Renal cortex interstitium (tissue), 15 donors: ENCODE measurements around the gene NR0B2. TPM values are rescaled to one million over a fixed set of nuclear protein-coding genes. Genes with fewer than 3 reads are reported as not detected.
"Not testable (repeated sequence)": the region's sequence is repeated elsewhere in the genome, so short reads cannot be mapped to it uniquely, and the experiment has no call there.

ENCODE experiments used
- DNase-seq, 11 donors: peaks; one replicate each; pipeline ENCODE4 v3.0.0-alpha.2; 2013; ENCODE audit warnings: low read depth in 9 of 11, low spot score in 4 of 11; ENCODE audit errors: extremely low read depth in 1 of 11
- long read RNA-seq, 16 experiments: transcript quantifications; one replicate each; lab custom pipeline, GENCODE V29; 2026
- polyA plus RNA-seq, 3 donors: library from polyadenylated mRNA; unstranded; fragments of 120-200 nt; gene quantifications; one replicate each; pipeline ENCODE4 v1.2.1, GENCODE V29; 2013; ENCODE audit not compliant: insufficient read length in 3 of 3

NR0B2 gene, protein sequence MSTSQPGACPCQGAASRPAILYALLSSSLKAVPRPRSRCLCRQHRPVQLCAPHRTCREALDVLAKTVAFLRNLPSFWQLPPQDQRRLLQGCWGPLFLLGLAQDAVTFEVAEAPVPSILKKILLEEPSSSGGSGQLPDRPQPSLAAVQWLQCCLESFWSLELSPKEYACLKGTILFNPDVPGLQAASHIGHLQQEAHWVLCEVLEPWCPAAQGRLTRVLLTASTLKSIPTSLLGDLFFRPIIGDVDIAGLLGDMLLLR
- polyA plus RNA-seq = 1 to 10 TPM in 2 of 3 donors, under 1 TPM in 1; 0.72 to 1.3 (median 1.2) TPM
- long read RNA-seq, donor 1 = 0 reads
- long read RNA-seq, donor 2, transcript NR0B2-201 (2 exons, 1,156 nt) = major isoform, 5 of 132 reads
- long read RNA-seq, donor 2, partial matches to known transcripts = 75 of 132 reads
- long read RNA-seq, donor 2, other reads (novel, unspliced or antisense) = 52 of 132 reads
- long read RNA-seq, donor 3 = 0 reads
- long read RNA-seq, donor 4, partial matches to known transcripts = 0 of 1 reads
- long read RNA-seq, donor 4, other reads (novel, unspliced or antisense) = 0 of 1 reads
- long read RNA-seq, donor 5 = 0 reads
- long read RNA-seq, donor 6, partial matches to known transcripts = 0 of 1 reads
- long read RNA-seq, donor 6, other reads (novel, unspliced or antisense) = 0 of 1 reads
- long read RNA-seq, donor 7, partial matches to known transcripts = 130 of 247 reads
- long read RNA-seq, donor 7, other reads (novel, unspliced or antisense) = 117 of 247 reads
- long read RNA-seq, donor 8, partial matches to known transcripts = 187 of 306 reads
- long read RNA-seq, donor 8, other reads (novel, unspliced or antisense) = 115 of 306 reads
- long read RNA-seq, donor 9, partial matches to known transcripts = 0 of 1 reads
- long read RNA-seq, donor 9, other reads (novel, unspliced or antisense) = 0 of 1 reads
- long read RNA-seq, donor 10 = 0 reads
- long read RNA-seq, donor 11, partial matches to known transcripts = 67 of 153 reads
- long read RNA-seq, donor 11, other reads (novel, unspliced or antisense) = 86 of 153 reads
- long read RNA-seq, donor 12, partial matches to known transcripts = 95 of 147 reads
- long read RNA-seq, donor 12, other reads (novel, unspliced or antisense) = 49 of 147 reads
- long read RNA-seq, donor 13, partial matches to known transcripts = 0 of 2 reads
- long read RNA-seq, donor 13, other reads (novel, unspliced or antisense) = 0 of 2 reads
- long read RNA-seq, donor 14, partial matches to known transcripts = 13 of 13 reads
- long read RNA-seq, donor 14, other reads (novel, unspliced or antisense) = 0 of 13 reads
- long read RNA-seq, donor 15 = 0 reads
- long read RNA-seq, donor 16, partial matches to known transcripts = 0 of 2 reads
- long read RNA-seq, donor 16, other reads (novel, unspliced or antisense) = 0 of 2 reads

DNA sequence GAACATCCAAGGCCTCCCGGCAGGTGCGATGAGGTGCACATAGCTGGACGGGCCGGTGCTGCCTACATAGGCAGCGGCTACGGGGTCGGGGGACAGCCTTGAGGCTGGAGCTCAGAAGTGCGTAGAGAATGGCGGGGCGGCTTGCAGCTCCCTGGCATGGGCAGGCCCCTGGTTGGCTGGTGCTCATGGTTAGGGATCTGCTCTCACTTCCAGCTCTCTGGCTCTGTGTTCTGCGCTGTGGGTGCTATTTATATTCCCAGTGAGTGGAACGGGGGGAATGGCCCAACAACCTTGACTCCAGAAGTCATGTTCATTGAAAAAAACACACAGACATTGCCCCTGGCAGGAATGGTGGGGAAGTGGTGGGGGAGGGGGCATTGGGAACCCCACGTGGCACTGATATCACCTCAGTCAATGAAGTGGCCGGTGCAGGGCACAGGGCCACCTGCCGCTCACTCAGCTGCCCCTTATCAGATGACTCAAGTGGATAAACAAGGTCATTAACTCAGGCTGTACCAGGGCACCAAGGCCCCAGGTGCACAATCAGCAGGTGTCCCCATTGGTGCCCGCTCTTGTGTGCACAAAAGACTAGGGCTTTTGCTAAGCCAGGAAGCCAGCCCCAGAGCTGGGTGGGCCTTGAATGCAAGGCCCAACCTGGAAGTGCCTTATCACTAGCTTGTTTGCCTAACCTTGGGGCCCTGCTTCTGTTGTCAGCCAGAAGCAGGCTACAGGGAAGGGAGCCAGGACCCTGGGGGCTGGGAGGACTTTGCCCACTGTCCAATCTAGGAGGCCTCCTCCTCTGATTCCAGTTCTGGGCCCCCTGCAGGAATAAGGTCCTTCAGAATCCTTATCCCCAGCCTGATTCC lies at the start of gene NR0B2:
Gene NR0B2 (minus strand): TSS at position 222 of the 866 bp plus-strand sequence. CDS start 35 bp downstream, at position 187.
- peak in 1 of 11 donors; percentile 33 for DNase-seq

DNA sequence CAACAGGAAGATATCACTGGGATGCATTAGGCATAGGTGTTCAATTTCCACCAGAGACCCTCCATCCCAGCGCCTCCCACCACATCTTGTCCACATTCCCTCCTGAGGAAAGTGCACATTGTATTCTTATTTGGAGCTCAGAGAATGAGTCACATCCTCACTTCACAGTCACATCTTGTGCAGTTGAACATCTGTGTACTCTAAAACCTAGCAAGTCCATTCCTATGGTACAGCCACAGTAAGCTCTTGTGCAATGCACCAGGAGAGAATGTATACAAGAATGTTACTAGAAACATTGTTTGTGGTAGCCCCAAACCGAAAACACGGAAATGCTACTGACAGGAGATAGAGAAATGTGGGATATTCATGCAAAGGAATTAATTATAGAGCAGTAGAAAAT lies 48.1 kb upstream of the NR0B2 start:
- no peak for DNase-seq

DNA sequence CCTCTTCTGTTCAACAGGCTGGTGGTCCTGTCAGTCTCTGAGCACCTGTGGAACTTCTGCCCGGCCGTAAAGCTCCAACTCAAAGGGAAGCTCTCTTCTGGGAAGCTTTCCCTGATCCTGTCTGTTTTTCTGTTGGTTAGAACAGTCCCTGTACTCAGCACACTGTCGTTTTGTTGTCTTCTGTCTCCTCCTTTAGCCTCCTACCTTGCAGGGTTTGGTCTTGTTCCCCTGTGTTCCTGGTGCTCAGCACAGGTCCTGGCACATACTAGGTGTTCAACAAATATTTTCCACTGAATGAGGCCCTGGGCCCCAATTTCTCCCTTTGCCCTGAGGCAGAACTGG lies 46.8 kb upstream of the NR0B2 start:
- DNase-seq = no peak

DNA sequence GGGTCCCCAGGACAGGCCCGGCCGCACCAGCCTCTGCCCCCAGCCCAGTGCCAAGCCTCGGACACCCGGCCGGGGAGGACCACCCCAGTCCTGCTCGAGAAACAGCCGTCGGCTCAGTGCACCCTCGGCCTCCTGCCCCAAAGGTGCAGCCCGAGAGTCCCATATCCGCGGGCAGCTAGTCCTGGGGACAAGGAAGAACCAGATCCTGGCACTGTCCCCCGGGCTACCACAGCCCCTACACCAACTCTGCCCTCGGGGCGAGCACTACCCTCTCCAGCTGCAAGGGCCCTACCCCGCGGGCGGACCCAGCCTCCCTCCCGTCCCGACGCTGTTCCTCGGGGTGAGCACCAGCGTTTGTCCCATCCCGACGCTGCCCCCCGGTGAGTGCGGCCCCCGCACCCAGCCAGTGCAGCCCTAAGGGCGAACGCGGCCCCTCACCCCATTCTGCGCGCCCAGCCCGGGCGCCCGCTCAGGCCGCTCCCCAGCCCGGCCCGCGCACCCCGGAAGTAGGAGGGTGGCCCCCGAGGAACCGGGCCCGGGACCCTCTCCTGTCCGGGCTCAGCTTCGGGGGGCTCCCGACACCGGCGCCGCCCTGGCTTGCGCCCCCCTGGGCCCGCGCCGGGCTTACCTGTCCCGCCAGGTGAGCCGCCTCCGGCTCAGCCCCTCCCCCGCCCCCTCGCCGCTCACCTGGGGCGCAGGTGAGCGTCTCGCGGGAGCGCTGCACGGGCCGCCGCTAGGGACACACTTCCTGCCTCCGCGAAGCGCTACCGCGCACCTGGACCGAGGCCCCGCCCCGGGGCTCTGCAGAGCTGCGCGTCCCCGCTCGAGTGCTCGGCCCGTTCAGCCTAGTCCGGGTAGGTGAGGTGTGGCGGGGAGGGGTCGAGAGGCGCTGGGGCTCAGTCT lies 46.2 kb upstream of the NR0B2 start, which contains the start of gene KDF1:
Gene KDF1 (minus strand): TSS at position 747 of the 903 bp plus-strand sequence. CDS start 8,088 bp downstream, outside the sequence.
- DNase-seq = peak in 10 of 11 donors; percentile 28 to 63 (median 52)

DNA sequence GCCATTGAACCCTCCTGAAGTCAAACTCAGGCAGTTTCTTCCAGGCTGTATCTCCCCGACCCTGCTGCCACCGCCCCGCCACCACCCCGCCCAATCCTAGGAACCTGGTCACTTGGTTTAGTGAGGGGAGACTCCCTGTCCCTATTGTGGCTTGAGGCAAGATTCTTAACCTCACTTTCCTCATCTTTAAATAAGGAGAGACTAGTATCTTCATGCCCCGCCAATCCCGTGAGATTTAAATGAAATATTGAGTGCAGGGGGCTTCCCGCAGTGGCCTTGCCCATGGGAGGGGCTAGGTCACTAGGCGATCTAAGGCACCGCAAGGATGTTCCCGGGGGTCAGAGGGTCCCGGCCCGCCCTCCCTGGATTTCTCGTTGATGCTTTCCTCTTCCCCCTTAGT lies 45.5 kb upstream of the NR0B2 start:
- no peak for DNase-seq

DNA sequence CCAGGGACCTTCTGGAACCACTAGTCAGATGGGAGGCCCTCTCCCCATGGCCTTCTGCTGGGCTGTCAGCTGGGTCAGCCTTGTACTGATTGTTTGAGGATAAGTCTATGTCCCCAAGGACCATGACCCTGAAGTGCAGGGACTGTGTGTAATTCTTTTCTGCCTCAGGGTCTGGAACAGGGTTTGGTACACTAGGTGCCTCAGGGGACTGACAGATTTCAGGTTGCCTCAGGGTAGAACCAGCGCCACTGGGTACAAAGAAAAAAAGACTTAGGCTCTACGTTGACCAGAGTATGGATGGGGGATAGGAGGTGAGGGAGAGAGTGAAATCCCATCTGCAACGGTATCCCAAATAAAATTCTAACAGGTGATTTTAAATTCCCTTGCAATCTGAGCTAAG lies 43.5 kb upstream of the NR0B2 start:
- no peak for DNase-seq

DNA sequence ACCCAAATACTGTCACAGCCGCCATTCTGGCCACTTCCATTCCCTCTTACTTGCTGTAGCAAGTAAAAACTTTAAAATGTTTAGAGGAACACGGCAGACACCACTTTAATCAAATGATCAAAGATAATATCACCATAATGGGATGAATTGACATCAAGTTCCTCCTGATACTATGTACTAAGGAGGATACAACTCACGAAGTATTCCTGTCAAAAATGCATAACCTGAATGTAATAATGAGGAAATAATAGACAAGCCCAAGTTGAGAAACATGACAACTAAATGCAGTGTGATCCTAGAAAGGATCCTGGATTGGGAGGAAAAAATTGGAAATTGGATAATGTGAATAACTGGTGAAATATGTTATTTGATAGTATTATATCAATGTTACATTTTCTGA lies 42.5 kb upstream of the NR0B2 start:
- no peak for DNase-seq

DNA sequence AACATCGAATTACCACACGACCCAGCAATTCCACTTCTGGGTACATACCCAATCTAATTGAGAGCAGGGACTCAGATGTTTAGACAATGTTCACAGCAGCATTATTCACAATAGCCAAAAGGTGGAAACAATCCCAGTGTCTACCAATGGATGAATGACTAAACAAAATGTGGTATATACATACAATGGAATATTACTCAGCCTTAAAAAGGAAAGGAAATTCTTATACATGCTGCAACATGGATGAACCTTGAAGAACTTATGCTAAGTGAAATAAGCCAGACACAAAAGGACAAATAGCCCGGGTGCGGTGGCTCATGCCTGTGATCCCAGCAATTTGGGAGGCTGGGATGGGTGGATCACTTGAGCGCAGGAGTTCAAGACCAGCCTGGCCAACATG lies 39.6 kb upstream of the NR0B2 start:
- no peak for DNase-seq

DNA sequence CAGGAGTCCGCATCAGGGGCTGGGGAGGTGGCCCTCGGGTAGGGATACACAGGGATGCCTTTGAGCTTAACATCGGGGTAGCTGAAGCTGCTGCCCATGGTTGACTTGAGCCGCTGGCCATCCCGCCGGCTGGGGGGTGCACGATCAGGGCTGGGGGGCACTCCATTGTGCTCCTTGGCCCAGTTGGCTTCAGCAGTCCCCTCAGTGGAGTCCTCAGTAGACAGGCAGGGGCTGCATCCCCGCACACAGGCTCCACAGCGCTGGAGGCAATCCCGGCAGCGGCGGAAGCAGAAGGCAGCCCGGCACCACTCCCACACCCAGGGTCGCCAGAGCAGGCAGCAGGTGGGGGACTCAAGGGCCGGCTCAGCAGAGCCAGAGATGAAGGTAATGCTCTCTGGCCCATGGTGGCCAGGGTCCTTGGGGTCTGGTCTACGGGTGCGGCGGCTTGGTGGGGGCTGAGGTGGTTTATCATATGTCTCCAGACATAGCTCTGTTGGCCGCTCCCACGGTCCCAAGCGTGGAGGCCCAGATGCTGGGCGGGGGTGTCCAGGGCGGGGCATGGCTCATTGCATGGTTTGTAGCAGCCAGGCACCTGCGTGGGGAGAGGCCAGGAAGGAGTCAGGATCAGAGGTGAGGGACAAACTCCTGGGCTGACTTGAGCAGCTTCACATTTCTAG lies 38.2 kb upstream of the NR0B2 start:
- no peak for DNase-seq

DNA sequence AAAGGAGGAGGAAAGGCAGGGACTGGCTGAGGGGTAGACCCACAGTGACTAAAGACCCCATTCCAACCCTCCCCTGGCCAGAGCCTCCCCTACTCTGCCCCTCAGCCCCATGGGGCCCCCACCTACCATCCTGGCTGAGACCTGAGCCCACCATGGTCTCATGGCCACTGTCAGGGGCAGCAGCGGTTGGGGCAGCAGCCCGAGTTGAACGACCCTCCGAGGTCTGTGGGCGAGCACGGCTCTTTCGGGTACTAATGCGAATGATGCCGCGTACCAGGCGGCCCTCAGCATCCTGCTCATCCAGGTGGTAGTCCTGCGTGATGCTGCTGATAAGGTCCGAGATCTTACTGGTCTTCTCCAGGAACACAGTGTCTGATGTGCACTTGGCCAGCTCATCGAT lies 37.4 kb upstream of the NR0B2 start:
- DNase-seq = no peak

DNA sequence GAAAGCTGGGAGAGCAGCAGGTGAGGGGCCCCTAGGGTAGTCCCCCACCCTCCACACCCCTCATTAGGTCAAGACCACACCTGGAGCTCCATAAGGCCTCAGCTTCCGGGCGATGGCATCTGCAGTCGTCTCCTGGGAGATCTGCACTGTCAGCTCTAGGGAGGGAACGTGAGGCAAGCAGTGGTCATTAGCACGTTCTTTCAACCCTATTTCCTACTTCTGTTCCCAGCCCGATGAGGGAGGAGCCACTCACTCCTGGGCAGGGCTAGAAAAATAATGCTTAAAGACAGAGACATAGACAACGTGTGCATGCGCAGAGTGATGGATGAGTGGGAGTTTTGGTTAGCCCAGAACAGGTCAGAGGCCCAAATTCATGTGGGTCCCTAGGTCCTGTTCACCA lies 36.8 kb upstream of the NR0B2 start:
- no peak for DNase-seq

DNA sequence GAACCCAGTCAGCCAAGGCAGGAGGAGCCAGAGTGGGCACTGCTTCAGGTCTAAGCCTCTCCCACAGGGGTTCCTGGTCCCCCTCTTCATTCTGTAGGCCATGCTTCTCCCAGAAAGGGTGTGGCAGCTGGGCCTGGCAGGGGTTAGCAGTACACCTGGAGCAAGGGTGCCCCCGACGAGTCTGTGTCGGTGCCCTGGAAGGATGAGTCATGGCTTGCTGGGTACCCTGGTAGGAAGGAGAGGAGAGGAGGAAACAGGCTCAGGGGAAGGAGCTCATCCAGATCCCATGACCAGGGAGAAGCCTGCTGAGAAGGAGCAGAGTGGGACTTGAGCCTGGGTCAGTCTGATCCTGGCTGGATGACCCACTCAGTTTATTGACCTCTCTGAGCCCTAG lies 36.1 kb upstream of the NR0B2 start:
- DNase-seq = no peak

DNA sequence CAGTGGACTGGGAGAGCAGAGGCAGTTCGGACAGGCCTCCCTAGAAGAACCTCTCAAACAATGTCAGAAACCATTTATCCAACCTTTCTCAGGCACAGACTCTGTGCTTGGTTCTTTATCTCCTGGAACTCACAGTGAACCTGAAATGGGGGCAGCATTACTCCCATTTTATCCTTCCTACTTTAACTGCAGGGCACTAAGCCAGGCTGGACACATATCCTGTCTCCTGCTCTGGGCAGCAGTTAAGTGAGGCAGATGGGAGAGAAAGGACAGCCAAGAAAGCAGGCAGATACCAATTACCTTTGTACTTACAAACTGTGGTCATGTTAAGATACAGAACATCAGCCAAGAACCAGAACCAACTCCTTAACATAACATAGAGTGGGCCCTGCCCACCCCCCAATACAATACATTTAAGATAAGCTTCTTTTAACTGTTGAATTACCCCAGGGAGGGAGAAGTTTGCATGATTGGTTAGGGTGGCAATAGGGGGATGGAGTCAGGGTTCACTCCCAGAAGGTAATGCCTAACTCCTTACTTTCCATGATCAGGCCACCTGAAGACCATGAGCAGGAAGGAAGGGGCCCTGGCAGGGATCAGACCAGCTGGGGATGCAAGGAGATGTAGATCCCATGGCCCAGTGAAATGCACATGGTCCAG lies 35.6 kb upstream of the NR0B2 start:
- DNase-seq = no peak

DNA sequence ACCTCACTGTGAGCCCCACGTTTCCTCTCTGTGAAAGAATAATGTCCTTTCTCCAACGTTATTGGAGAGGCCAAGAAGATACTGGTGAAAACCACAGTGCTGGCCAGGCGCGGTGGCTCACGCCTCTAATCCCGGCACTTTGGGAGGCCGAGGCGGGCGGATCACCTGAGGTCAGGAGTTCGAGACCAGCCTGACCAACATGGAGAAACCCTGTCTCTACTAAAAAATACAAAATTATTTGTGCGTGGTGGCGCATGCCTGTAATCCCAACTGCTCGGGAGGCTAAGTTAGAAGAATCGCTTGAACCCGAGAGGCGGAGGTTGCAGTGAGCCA lies 34.9 kb upstream of the NR0B2 start:
- DNase-seq = not testable (repeated sequence)

DNA sequence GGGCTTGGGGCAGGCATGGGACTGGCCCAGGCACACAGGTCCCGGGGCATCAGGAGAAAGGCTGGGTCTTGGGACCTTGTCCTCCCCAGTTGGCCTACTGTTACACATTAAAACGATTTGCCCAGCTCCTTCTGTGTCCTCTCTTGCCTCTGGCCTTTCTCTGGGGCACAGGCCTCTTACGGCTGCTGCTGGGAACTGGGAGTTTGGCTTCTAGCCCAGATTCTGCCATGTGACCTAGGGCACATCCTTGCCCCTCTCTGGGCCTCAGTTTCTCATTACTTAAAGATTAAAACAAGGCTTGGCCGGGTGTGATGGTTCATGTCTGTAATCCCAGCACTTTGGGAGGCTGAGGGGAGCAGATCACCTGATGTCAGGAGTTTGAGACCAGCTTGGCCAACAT lies 32.5 kb upstream of the NR0B2 start:
- DNase-seq = no peak

DNA sequence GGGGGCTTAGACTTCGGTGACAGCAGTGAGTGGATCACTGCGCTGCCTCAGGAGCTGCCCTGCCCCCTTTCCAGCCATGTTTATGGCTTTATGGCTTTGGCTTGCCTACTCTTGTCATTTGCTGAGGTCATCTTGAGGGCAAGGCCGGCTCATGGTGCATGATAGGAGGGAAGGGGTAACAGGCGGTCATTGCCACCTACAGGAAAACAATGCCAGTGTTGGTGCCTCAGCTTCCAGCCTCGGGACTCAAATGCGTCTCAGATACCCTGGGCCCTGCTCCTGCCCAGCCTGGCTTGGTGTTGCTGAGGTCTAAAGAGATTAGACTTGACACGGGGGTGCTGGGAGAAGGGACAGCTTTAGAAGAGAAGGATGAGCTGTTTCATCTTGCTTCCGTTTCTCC lies 32.0 kb upstream of the NR0B2 start:
- DNase-seq = no peak
